ENCODE measurements around the gene CCDC6. TPM values are rescaled to one million over a fixed set of nuclear protein-coding genes. Genes with fewer than 3 reads are reported as not detected.

The CCDC6 gene
- total RNA-seq, 6 donors from 2014 or later, result 42.5 to 118 (median 51.5) TPM

DNA sequence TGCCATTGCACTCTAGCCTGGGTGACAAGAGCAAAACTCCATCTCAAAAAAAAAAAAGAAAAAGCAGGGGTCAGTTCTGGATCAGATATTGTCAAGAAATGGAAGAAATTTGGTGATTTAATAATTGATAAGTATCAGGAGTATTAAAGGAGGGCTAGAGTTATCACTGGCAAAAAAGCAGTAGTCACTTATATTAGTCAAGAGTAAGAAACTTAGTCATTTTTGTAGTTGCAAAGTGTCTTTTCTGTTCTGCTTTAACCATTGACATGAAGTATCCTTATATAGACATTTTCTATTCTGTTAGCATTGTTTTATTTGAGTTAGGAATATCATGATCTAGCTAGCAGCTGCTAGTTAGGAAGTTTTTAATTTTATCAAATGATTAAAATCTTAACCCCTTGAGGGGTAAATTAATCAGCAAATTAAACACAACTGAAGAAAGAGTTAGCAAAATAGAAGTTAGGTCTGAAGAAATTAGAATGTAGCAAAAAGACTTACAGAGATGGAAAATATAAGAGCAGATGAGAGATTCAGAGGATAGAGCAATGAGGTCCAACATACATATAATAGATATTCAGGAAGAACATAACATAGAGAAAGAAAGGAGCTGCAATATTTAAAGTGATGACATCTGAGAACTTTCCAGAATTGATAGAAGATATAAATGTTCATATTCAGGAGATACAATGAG lies 7.3 kb upstream of the CCDC6 start:
- H3K27ac ChIP-seq, result no peak overlapping the region
- H3K36me3 ChIP-seq, result no peaks in the 10 kb centered on the region
- H3K9me3 ChIP-seq, result peaks cover 0 to 12% (median 6%) of the 10 kb centered on the region in 4 donors
- no peak for DNase-seq
- H3K4me1 ChIP-seq, result peaks cover 0 to 3% (median 0%) of the 10 kb centered on the region in 4 donors
- TF ChIP-seq EP300 (IDR thresholded peaks at IDR 0.05) (no peak), POLR2A (IDR thresholded peaks at IDR 0.05) (no peak)
- TF ChIP-seq, protein P1, sequence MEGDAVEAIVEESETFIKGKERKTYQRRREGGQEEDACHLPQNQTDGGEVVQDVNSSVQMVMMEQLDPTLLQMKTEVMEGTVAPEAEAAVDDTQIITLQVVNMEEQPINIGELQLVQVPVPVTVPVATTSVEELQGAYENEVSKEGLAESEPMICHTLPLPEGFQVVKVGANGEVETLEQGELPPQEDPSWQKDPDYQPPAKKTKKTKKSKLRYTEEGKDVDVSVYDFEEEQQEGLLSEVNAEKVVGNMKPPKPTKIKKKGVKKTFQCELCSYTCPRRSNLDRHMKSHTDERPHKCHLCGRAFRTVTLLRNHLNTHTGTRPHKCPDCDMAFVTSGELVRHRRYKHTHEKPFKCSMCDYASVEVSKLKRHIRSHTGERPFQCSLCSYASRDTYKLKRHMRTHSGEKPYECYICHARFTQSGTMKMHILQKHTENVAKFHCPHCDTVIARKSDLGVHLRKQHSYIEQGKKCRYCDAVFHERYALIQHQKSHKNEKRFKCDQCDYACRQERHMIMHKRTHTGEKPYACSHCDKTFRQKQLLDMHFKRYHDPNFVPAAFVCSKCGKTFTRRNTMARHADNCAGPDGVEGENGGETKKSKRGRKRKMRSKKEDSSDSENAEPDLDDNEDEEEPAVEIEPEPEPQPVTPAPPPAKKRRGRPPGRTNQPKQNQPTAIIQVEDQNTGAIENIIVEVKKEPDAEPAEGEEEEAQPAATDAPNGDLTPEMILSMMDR (IDR thresholded peaks at IDR 0.05), result no peak
- H3K27me3 ChIP-seq, result no peaks in the 10 kb centered on the region
- ATAC-seq (ENCODE audit: low FRiP score in 2 of 2), result no peak
- H3K4me3 ChIP-seq, result no peak overlapping the region

DNA sequence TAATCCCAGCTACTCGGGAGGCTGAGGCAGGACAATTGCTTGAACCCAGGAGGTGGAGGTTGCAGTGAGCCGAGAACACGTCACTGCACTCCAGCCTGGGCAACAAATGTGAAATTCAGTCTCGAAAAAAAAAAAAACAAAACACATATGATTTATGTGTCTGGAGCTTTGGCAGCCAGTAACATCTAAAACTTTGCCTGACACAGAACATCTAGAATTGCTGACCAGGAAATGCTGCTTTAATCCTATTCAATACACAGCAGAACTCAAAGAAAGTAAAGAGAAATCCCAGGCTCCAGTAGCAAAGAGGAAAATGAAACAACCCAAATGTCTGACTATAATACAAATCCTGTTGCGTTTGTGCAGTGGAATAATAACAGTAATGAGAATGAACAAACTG lies 4.5 kb upstream of the CCDC6 start:
- no peaks in the 10 kb centered on the region for H3K36me3 ChIP-seq
- 66 to 71% methylated on average over 5 of the region's 5 CpGs for WGBS, 2 donors
- no peaks in the 10 kb centered on the region for H3K27me3 ChIP-seq
- H3K27ac ChIP-seq, result no peak overlapping the region
- peaks cover 0 to 12% (median 6%) of the 10 kb centered on the region in 4 donors for H3K9me3 ChIP-seq
- DNase-seq (no peak), ATAC-seq (ENCODE audit: low FRiP score in 2 of 2) (no peak)
- H3K4me1 ChIP-seq, result peaks cover 11 to 18% (median 13%) of the 10 kb centered on the region in 4 donors
- H3K4me3 ChIP-seq, result no peak overlapping the region
- TF ChIP-seq EP300 (IDR thresholded peaks at IDR 0.05) (no peak), POLR2A (IDR thresholded peaks at IDR 0.05) (no peak), POLR2AphosphoS5 (IDR thresholded peaks at IDR 0.05) (no peak)
- TF ChIP-seq, protein P1 (IDR thresholded peaks at IDR 0.05), result no peak

DNA sequence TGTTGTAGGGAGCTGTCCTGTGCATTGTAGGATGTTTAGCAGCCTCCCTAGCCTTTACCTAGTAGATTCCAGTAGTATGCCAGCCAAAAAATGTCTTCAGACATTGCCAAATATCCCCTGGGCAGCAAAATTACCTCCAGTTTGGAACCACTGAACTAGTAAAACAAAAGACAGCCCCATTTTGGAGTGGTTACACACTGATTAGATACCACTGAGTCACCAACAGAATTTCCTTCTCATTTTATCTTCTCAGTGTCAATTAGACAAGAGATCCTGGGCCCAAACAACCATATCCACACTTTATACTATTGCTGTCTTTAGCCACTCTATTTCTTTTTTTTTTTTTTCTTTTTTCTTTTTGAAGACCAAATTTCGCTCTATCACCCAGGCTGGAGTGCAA lies 3.5 kb upstream of the CCDC6 start:
- Histone ChIP-seq H3K4me3 (no peak overlapping the region), H3K36me3 (no peaks in the 10 kb centered on the region), H3K27ac (no peak overlapping the region), H3K9me3 (peaks cover 0 to 12% (median 6%) of the 10 kb centered on the region in 4 donors), H3K27me3 (no peaks in the 10 kb centered on the region), H3K4me1 (peaks cover 14 to 20% (median 17%) of the 10 kb centered on the region in 4 donors)
- WGBS, 2 donors, result 97 to 100% methylated on average over 1 of the region's 1 CpG
- ATAC-seq (ENCODE audit: low FRiP score in 2 of 2) (no peak), DNase-seq (no peak)
- TF ChIP-seq, protein P1 (IDR thresholded peaks at IDR 0.05), result no peak
- no peak for TF ChIP-seq POLR2A (IDR thresholded peaks at IDR 0.05)
- no peak for TF ChIP-seq EP300 (IDR thresholded peaks at IDR 0.05)
- TF ChIP-seq POLR2AphosphoS5 (IDR thresholded peaks at IDR 0.05), result no peak

DNA sequence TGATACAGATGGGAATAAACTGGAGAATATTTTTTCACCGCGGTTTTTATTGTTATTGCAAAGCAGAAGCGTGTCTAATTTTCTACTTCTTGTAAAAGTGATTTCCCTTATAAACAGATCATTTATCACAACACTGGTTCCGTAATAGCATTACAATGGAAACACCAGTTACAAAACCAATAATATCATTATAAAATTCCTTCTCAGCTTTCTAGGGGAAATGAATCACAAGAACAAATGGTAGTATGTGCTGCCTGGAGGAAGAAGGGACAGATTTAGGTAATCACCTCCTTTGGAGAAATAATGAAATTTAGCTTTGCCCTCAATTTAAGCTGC lies 2.4 kb upstream of the CCDC6 start:
- no peak for ATAC-seq (ENCODE audit: low FRiP score in 2 of 2)
- peak overlapping the region; percentile 89 to 95 (median 90) for H3K27ac ChIP-seq
- no peaks in the 10 kb centered on the region for H3K36me3 ChIP-seq
- no peak for DNase-seq
- TF ChIP-seq POLR2A (IDR thresholded peaks at IDR 0.05) (no peak), EP300 (IDR thresholded peaks at IDR 0.05) (no peak), POLR2AphosphoS5 (IDR thresholded peaks at IDR 0.05) (no peak)
- TF ChIP-seq, protein P1 (IDR thresholded peaks at IDR 0.05), result no peak
- H3K27me3 ChIP-seq, result no peaks in the 10 kb centered on the region
- WGBS, 2 donors, result 44 to 62% methylated on average over 4 of the region's 4 CpGs
- H3K9me3 ChIP-seq, result peaks cover 0 to 3% (median 2%) of the 10 kb centered on the region in 4 donors
- H3K4me1 ChIP-seq, result peaks cover 24 to 31% (median 28%) of the 10 kb centered on the region in 4 donors
- H3K4me3 ChIP-seq, result peak overlapping the region in 2 of 4 donors; percentile 70 to 77
